Activated CD8-positive, alpha-beta T cell treated with anti-CD3 and anti-CD28 coated beads for 36 hours (primary cell): ENCODE results near the gene CCDC93. TPM values are rescaled to one million over a fixed set of nuclear protein-coding genes. Genes with fewer than 3 reads are reported as not detected.
A peak's percentile ranks its signal among the peaks of the same experiment; 100 is the strongest.

Source experiments
- ATAC-seq: fragments of 200-7000 bp; cut with Tn5 transposase; one replicate; pipeline ENCODE4 v1.10.0; 2021; ENCODE audit warnings: mild to moderate bottlenecking, moderate library complexity
- CTCF ChIA-PET: fragments of 350-600 bp; sonication (Branson Sonifier 250); formaldehyde crosslinking; loops from one replicate; lab custom pipeline; 2021; ENCODE audit warnings: antibody characterized with exemption; lab: Charles Lee
- POLR2A ChIA-PET: fragments of 350-600 bp; sonication (Branson Sonifier 250); formaldehyde crosslinking; loops from one replicate; lab custom pipeline; 2021; ENCODE audit warnings: antibody characterized with exemption; lab: Charles Lee
- DNase-seq: peaks from one replicate; pipeline ENCODE4 v3.0.0-alpha.2; 2020
- H3K27ac Mint-ChIP-seq: one replicate; pipeline ENCODE4 v1.8.0; 2021; ENCODE audit warnings: mild to moderate bottlenecking, mixed read lengths
- H3K27me3 Mint-ChIP-seq: one replicate; pipeline ENCODE4 v1.8.0; 2021; ENCODE audit warnings: mixed read lengths
- H3K36me3 Mint-ChIP-seq: one replicate; pipeline ENCODE4 v1.8.0; 2021; ENCODE audit warnings: low read depth, mixed read lengths
- H3K4me1 Mint-ChIP-seq: one replicate; pipeline ENCODE4 v1.8.0; 2021; ENCODE audit warnings: low read depth, mixed read lengths
- H3K4me3 Mint-ChIP-seq: one replicate; pipeline ENCODE4 v1.8.0; 2021; ENCODE audit warnings: mild to moderate bottlenecking, moderate library complexity, mixed read lengths
- H3K9me3 Mint-ChIP-seq: one replicate; pipeline ENCODE4 v1.8.0; 2021; ENCODE audit warnings: mixed read lengths
- CTCF ChIP-seq: fragments of 200-600 bp; IDR thresholded peaks from one replicate; pipeline ENCODE4 v1.8.0; 2022; ENCODE audit warnings: antibody characterized with exemption, mild to moderate bottlenecking
- intact Hi-C: fragments of 100-400 bp; cut with micrococcal nuclease; formaldehyde crosslinking; loops from one replicate; pipeline ENCODE4 v1.10.0; 2022
- total RNA-seq, 2 experiments: library from RNA; stranded (reverse); gene quantifications; one replicate each; pipeline ENCODE4 v1.2.3, GENCODE V29; 2021

Gene CCDC93
- total RNA-seq, 2 experiments from 2014 or later: 24.5 to 25.4 TPM

- DNase-seq (no peak), ATAC-seq (no peak)
- Mint-ChIP-seq H3K9me3 (no peaks in the 10 kb centered on the region), H3K4me1 (peaks cover 2% of the 10 kb centered on the region), H3K36me3 (no peaks in the 10 kb centered on the region), H3K4me3 (no peak overlapping the region), H3K27me3 (peaks cover 37% of the 10 kb centered on the region), H3K27ac (no peak overlapping the region)
- intact Hi-C loops: loop anchor here (10.0 kb wide), 1 partner anchor 141 kb away; no protein-coding TSS in a partner anchor
- ChIA-PET POLR2A (no interaction called here), CTCF (interaction anchor here (1.5 to 3.3 kb wide), 2 partner anchors 12 to 41 kb away, joined by 3 to 14 read pairs; no protein-coding TSS in a partner anchor)
- no peak for TF ChIP-seq CTCF
Measured at GRCh38 chr2:118044103-118044716, 30.3 kb upstream of the CCDC93 start.

DNA sequence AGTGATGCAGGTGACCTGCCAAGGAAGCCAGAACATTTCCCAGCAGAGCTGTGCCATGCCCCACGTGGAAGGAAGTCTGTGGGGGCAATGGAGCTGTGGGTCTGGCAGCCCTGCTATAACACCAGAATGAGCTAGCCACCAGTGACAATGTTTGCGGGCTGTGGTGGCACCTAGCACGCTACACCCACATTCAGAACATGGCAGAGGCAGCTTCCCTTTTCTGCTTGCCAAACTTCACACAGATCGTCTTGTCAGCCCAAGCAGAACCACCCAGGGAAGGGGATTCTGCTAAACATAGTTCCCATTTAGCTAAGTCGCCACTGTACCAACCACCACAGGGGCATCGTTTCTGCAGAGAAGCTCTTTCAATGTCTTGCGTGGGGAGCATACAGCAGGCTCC, 27.0 kb upstream of the CCDC93 start:
- POLR2A ChIA-PET: no interaction called here
- DNase-seq: no peak
- no peak for ATAC-seq
- Mint-ChIP-seq H3K4me3 (no peak overlapping the region), H3K4me1 (no peaks in the 10 kb centered on the region), H3K27ac (no peak overlapping the region), H3K27me3 (peaks cover 33% of the 10 kb centered on the region), H3K36me3 (peaks cover 2% of the 10 kb centered on the region), H3K9me3 (peaks cover 5% of the 10 kb centered on the region)
- TF ChIP-seq CTCF: no peak
- CTCF ChIA-PET: interaction anchor here (0.8 to 1.5 kb wide), 3 partner anchors 8 to 815 kb away, joined by 3 to 8 read pairs (median 4); no protein-coding TSS in a partner anchor
- intact Hi-C loops: loop anchor here (10.0 kb wide), 1 partner anchor 144 kb away; no protein-coding TSS in a partner anchor

GRCh38 chr2:118032169-118033013, 18.5 kb upstream of the CCDC93 start:
- DNase-seq (peak; percentile 70), ATAC-seq (peak; percentile 88)
- H3K4me1 Mint-ChIP-seq: no peaks in the 10 kb centered on the region
- peaks cover 27% of the 10 kb centered on the region for H3K27me3 Mint-ChIP-seq
- no peak overlapping the region for H3K27ac Mint-ChIP-seq
- intact Hi-C loops: no loop called here
- H3K4me3 Mint-ChIP-seq: no peak overlapping the region
- H3K36me3 Mint-ChIP-seq: peaks cover 2% of the 10 kb centered on the region
- POLR2A ChIA-PET: no interaction called here
- CTCF ChIA-PET: interaction anchor here (0.6 to 1.9 kb wide), 46 partner anchors 8 to 823 kb away, joined by 3 to 14 read pairs (median 4); partner anchors contain the start of gene DDX18
- H3K9me3 Mint-ChIP-seq: peaks cover 6% of the 10 kb centered on the region
- TF ChIP-seq CTCF: peak; percentile 74

DNA sequence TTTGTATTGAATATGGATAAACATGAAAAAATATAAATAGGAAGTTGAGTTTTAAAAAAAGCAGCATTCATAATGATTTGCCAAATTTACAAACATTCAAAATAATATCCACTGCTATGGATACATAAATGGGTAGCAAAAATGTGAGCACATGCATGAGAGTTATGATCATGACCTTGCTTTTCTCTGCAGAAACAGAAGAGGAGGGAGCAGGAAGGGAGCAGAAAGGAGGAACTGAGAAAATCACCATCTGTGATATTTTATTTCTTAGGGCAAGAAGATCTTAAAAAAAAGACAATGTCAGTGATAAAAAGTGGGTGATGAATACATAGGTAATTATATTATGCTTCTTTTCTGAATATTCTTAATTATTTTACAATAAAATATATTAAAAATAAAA, 17.7 kb upstream of the CCDC93 start:
- no peaks in the 10 kb centered on the region for H3K4me1 Mint-ChIP-seq
- H3K9me3 Mint-ChIP-seq: peaks cover 6% of the 10 kb centered on the region
- POLR2A ChIA-PET: no interaction called here

More for the DNA sequence above, 17.7 kb upstream of the CCDC93 start:
- DNase-seq (no peak), ATAC-seq (no peak)
- intact Hi-C loops: no loop called here
- Mint-ChIP-seq H3K36me3 (peaks cover 2% of the 10 kb centered on the region), H3K4me3 (no peak overlapping the region), H3K27me3 (peaks cover 26% of the 10 kb centered on the region), H3K27ac (no peak overlapping the region)
- CTCF ChIA-PET: interaction anchor here (1.7 kb wide), 2 partner anchors 16 to 144 kb away, joined by 6 to 14 read pairs; no protein-coding TSS in a partner anchor
- no peak for TF ChIP-seq CTCF
